GM12878 (cell line): Measurements from ENCODE around the gene SPATA31C1. TPM values are rescaled to one million over a fixed set of nuclear protein-coding genes. Genes with fewer than 3 reads are reported as not detected.

ENCODE experiments used
- BRCA1 ChIP-seq: IDR thresholded peaks from 2 replicates; pipeline ENCODE4 v1.6.1; 2011; ENCODE audit warnings: low read depth, low read length, improper control_type of control experiment
- CREB1 ChIP-seq: IDR thresholded peaks from 2 replicates; pipeline ENCODE4 v1.6.1; 2012; ENCODE audit warnings: low read depth, mild to moderate bottlenecking, inconsistent platforms
- DPF2 ChIP-seq: fragments of 450-650 bp; IDR thresholded peaks from 2 replicates; pipeline ENCODE4 v1.6.1; 2017; ENCODE audit warnings: mild to moderate bottlenecking
- EGR1 ChIP-seq, 2 experiments: IDR thresholded peaks; 1 replicate in 1 of 2; 2 replicates in 1 of 2; pipeline ENCODE4 v1.6.1; 2011 to 2012; ENCODE audit warnings: low read depth in 2 of 2, low read length in 2 of 2, borderline replicate concordance in 1 of 2, mild to moderate bottlenecking in 1 of 2, moderate library complexity in 1 of 2
- EZH2 ChIP-seq: IDR thresholded peaks from 2 replicates; pipeline ENCODE4 v1.6.1; 2012; ENCODE audit warnings: low read depth, mild to moderate bottlenecking, control low read depth, inconsistent platforms, low read length, borderline replicate concordance; ENCODE audit not compliant: control insufficient read depth
- GATAD2B ChIP-seq: fragments of 450-650 bp; conservative IDR thresholded peaks from 2 replicates; pipeline ENCODE4 v1.6.1; 2017; ENCODE audit warnings: low read depth, mild to moderate bottlenecking, moderate library complexity
- NFXL1 ChIP-seq: fragments of 450-650 bp; IDR thresholded peaks from 2 replicates; pipeline ENCODE4 v1.6.1; 2017; ENCODE audit warnings: antibody characterized with exemption, mild to moderate bottlenecking, borderline replicate concordance
- PML ChIP-seq: IDR thresholded peaks from 2 replicates; pipeline ENCODE4 v1.6.1; 2012; ENCODE audit warnings: low read length, inconsistent platforms
- RFX5 ChIP-seq: IDR thresholded peaks from 2 replicates; pipeline ENCODE4 v1.6.1; 2011; ENCODE audit warnings: low read depth, low read length, improper control_type of control experiment
- SMC3 ChIP-seq: IDR thresholded peaks from 2 replicates; pipeline ENCODE4 v1.6.1; 2011; ENCODE audit warnings: low read length, improper control_type of control experiment, borderline replicate concordance
- TAF1 ChIP-seq: IDR thresholded peaks from 2 replicates; pipeline ENCODE4 v1.6.1; 2011; ENCODE audit warnings: mild to moderate bottlenecking, low read depth, low read length, borderline replicate concordance
- TBL1XR1 ChIP-seq: IDR thresholded peaks from 2 replicates; pipeline ENCODE4 v1.6.1; 2012; ENCODE audit warnings: low read depth, low read length, improper control_type of control experiment
- ZNF207 ChIP-seq: fragments of 450-650 bp; IDR thresholded peaks from 2 replicates; pipeline ENCODE4 v1.6.1; 2014; ENCODE audit warnings: antibody characterized with exemption, mild to moderate bottlenecking, borderline replicate concordance
- polyA plus RNA-seq, 11 experiments: library from polyadenylated mRNA; depleted of rRNA in 4 of 11; unstranded in 6 of 11; stranded (reverse) in 5 of 11; fragments of >200 nt; fragmentation: Nextera tagmentation in 4 of 11; fragmentation: Illumina TruSeq in 1 of 11; extraction: Ambion mirVana in 4 of 11; extraction: Trizol in 1 of 11; gene quantifications; 1 replicate in 1 of 11; 2 replicates in 10 of 11; pipeline versions ENCODE4 v1.2.1 to v1.2.3, GENCODE V29; 2011 to 2016; ENCODE audit warnings: inconsistent platforms in 2 of 11, missing spikeins in 2 of 11, low read depth in 1 of 11
- total RNA-seq, 4 experiments: library from RNA; depleted of rRNA in 3 of 4; stranded (reverse); fragments of >200 nt in 3 of 4; fragmentation: Illumina TruSeq in 1 of 4; extraction: Trizol in 1 of 4; gene quantifications; 2 replicates each; pipeline versions ENCODE4 v1.2.1 to v1.2.3, GENCODE V29; 2013 to 2021
- TF ChIP-seq, protein P1 (sequence below): IDR thresholded peaks from 2 replicates; pipeline ENCODE4 v1.6.1; 2011; ENCODE audit warnings: borderline replicate concordance, low read depth, mild to moderate bottlenecking, moderate library complexity, low read length; ENCODE audit not compliant: insufficient read depth, poor library complexity, severe bottlenecking
- TF ChIP-seq, protein P2 (sequence below): fragments of 450-650 bp; IDR thresholded peaks from 2 replicates; pipeline ENCODE4 v1.6.1; 2014; ENCODE audit warnings: mild to moderate bottlenecking

SPATA31C1 gene
- total and polyA plus RNA-seq, 10 of the 15 experiments (the other 5 are each of a cell fraction or from before 2014, with no cell fraction given): not detected

DNA sequence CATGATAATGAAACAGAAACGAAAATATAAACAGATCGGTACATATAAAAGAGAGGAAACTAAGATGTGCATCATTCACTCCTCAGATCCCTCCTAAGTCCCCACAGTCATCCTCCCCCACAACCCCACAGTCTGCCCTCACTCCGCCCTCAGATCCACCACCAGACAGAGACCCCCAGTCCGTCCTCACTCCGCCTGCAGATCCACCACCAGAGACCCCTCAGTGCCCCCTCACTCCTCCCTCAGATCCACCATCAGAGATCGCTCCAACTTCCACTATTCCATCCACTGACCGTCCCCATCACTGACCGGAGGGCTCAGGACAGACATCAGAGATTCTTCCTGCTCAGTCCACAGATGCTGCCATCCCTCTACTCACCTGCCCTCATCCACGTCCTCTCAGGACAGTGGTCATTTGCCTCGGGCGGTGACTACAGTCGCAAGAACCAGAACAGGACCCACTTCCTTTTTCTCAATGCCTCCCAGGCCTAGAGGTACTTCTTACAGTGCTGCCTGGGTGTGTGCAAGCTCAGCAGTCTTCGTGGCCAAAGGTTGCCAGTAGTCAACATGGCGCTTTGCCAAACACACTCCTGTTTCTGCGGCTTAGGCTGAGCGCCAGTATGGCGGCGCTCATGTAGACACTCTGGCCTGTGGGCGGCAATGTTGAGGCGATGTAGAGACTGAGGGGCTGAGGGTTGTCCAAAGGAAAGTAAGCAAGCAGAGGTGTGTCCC, 8.3 kb upstream of the SPATA31C1 start (continued):
- TF ChIP-seq, protein P1, sequence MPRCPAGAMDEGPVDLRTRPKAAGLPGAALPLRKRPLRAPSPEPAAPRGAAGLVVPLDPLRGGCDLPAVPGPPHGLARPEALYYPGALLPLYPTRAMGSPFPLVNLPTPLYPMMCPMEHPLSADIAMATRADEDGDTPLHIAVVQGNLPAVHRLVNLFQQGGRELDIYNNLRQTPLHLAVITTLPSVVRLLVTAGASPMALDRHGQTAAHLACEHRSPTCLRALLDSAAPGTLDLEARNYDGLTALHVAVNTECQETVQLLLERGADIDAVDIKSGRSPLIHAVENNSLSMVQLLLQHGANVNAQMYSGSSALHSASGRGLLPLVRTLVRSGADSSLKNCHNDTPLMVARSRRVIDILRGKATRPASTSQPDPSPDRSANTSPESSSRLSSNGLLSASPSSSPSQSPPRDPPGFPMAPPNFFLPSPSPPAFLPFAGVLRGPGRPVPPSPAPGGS: no peak
- TF ChIP-seq, protein P2, sequence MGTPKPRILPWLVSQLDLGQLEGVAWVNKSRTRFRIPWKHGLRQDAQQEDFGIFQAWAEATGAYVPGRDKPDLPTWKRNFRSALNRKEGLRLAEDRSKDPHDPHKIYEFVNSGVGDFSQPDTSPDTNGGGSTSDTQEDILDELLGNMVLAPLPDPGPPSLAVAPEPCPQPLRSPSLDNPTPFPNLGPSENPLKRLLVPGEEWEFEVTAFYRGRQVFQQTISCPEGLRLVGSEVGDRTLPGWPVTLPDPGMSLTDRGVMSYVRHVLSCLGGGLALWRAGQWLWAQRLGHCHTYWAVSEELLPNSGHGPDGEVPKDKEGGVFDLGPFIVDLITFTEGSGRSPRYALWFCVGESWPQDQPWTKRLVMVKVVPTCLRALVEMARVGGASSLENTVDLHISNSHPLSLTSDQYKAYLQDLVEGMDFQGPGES: no peak
- no peak for TF ChIP-seq EZH2
- no peak for TF ChIP-seq ZNF207
- no peak for TF ChIP-seq TBL1XR1
- TF ChIP-seq DPF2: no peak
- TF ChIP-seq EGR1 (IDR thresholded peaks at IDR 0.05; ENCODE audit: borderline replicate concordance in 1 of 2, low read depth in 2 of 2, low read length in 2 of 2): no peak
- no peak for TF ChIP-seq NFXL1
- TF ChIP-seq RFX5: no peak
- no peak for TF ChIP-seq BRCA1
- TF ChIP-seq GATAD2B: no peak
- TF ChIP-seq SMC3: no peak
- TF ChIP-seq TAF1: no peak
- TF ChIP-seq PML: no peak
- TF ChIP-seq CREB1: no peak
